HepG2 (cell line): ENCODE results near the gene TBX15. TPM values are rescaled to one million over a fixed set of nuclear protein-coding genes. Genes with fewer than 3 reads are reported as not detected.

Experiments used
- ATAC-seq: fragments of 200-7000 bp; cut with Tn5 transposase; 3 replicates; pipeline ENCODE4 v1.9.1; 2020; ENCODE audit warnings: mild to moderate bottlenecking, moderate library complexity
- BruUV-seq: library from RNA; stranded (reverse); fragments of 400-500 nt; replicated peaks from 2 replicates; lab custom pipeline; 2021; lab: Mats Ljungman, UMichigan
- CTCF ChIA-PET: fragments of 300-600 bp; formaldehyde crosslinking; extraction: SDS; loops from one replicate; lab custom pipeline; 2021; ENCODE audit warnings: low total read pairs, inconsistent platforms, low intra/inter-chr PET ratio; lab: Yijun Ruan, JAX
- POLR2A ChIA-PET: fragments of 350-600 bp; sonication (Branson Sonifier 250); formaldehyde crosslinking; loops from one replicate; lab custom pipeline; 2020; ENCODE audit warnings: antibody characterized with exemption, inconsistent platforms; lab: Yijun Ruan, JAX
- DNase-seq: peaks from one replicate; pipeline ENCODE4 v3.0.0-alpha.2; 2015; ENCODE audit warnings: low spot score
- FAIRE-seq: peaks from 3 replicates; lab custom pipeline; 2011; peaks lifted over from hg19 to GRCh38; lab: Jason Lieb, UNC
- H2AFZ ChIP-seq: one replicate; pipeline ENCODE4 v1.6.1; 2011; ENCODE audit warnings: low read length, inconsistent platforms
- H3K27ac ChIP-seq: fragments of 300-600 bp; 3 replicates; pipeline ENCODE4 v1.8.0; 2011; ENCODE audit warnings: mixed run types, mild to moderate bottlenecking, mixed read lengths, low read length, inconsistent platforms; ENCODE audit not compliant: insufficient read depth; ENCODE audit errors: extremely low read length
- H3K27me3 ChIP-seq, 2 experiments: fragments of 200-600 bp in 1 of 2; 2 replicates in 1 of 2; 3 replicates in 1 of 2; pipeline versions ENCODE4 v1.6.0 to v1.8.0; 2011; ENCODE audit warnings: low read length in 2 of 2, mild to moderate bottlenecking in 2 of 2, moderate library complexity in 2 of 2, inconsistent platforms in 1 of 2; ENCODE audit not compliant: insufficient read depth in 2 of 2, control insufficient read depth in 1 of 2
- H3K36me3 ChIP-seq, 2 experiments: fragments of 200-600 bp in 1 of 2; replicated peaks in 1 of 2; 2 replicates in 1 of 2; 3 replicates in 1 of 2; pipeline versions ENCODE4 v1.5.1 to v1.8.0; 2011; ENCODE audit warnings: low read length in 2 of 2, inconsistent platforms in 1 of 2; ENCODE audit not compliant: insufficient read depth in 2 of 2, control insufficient read depth in 1 of 2
- H3K4me1 ChIP-seq: 2 replicates; pipeline ENCODE4 v1.5.1; 2012; ENCODE audit warnings: low read length, inconsistent platforms; ENCODE audit not compliant: insufficient read depth
- H3K4me2 ChIP-seq: 2 replicates; pipeline ENCODE4 v1.6.0; 2011; ENCODE audit warnings: low read depth, low read length, inconsistent platforms
- H3K4me3 ChIP-seq, 3 experiments: fragments of 200-600 bp in 1 of 3; sonication (generic), shearing (Covaris generic) in 1 of 3; replicated peaks in 1 of 3; 2 replicates each; pipeline ENCODE4 v1.5.1; 2011 to 2016; ENCODE audit warnings: low read length in 3 of 3, inconsistent platforms in 2 of 3, low read depth in 2 of 3, mild to moderate bottlenecking in 2 of 3, control low read depth in 1 of 3, mixed read lengths in 1 of 3; ENCODE audit not compliant: insufficient read depth in 1 of 3
- H3K79me2 ChIP-seq: one replicate; pipeline ENCODE4 v1.6.1; 2011; ENCODE audit warnings: low read length, inconsistent platforms; ENCODE audit not compliant: insufficient read depth
- H3K9ac ChIP-seq: 2 replicates; pipeline ENCODE4 v1.6.0; 2011; ENCODE audit warnings: mild to moderate bottlenecking, low read depth, low read length, inconsistent platforms; ENCODE audit not compliant: insufficient read depth
- H3K9me3 ChIP-seq: 2 replicates; pipeline ENCODE4 v1.5.1; 2012; ENCODE audit warnings: mild to moderate bottlenecking, low read length
- H4K20me1 ChIP-seq: 2 replicates; pipeline ENCODE4 v1.6.0; 2011; ENCODE audit warnings: inconsistent platforms, mild to moderate bottlenecking, low read length, moderate library complexity; ENCODE audit not compliant: insufficient read depth
- NONO ChIP-seq, 2 experiments: fragments of 450-650 bp in 1 of 2; sonication (generic) in 1 of 2; formaldehyde crosslinking in 1 of 2; IDR thresholded peaks in 1 of 2; conservative IDR thresholded peaks in 1 of 2; 2 replicates each; pipeline versions ENCODE4 v1.6.1 to v1.8.0; 2017 to 2022; ENCODE audit warnings: mild to moderate bottlenecking in 1 of 2, missing genetic modification reagents in 1 of 2, moderate library complexity in 1 of 2
- PHF21A ChIP-seq: sonication (generic); formaldehyde crosslinking; IDR thresholded peaks from 2 replicates; pipeline ENCODE4 v1.5.0; 2020; ENCODE audit warnings: mild to moderate bottlenecking, missing genetic modification reagents
- TEAD2 ChIP-seq: sonication (generic); formaldehyde crosslinking; IDR thresholded peaks from 2 replicates; pipeline ENCODE4 v1.9.0; 2021; ENCODE audit warnings: missing genetic modification reagents
- ZFP41 ChIP-seq: sonication (generic); formaldehyde crosslinking; IDR thresholded peaks from 2 replicates; pipeline ENCODE4 v1.4.0; 2020; ENCODE audit warnings: mild to moderate bottlenecking, missing genetic modification reagents, borderline replicate concordance
- ZHX2 ChIP-seq, 2 experiments: sonication (generic) in 1 of 2; formaldehyde crosslinking in 1 of 2; IDR thresholded peaks; 2 replicates each; pipeline versions ENCODE4 v1.6.1 to v1.9.0; 2014 to 2022; ENCODE audit warnings: antibody characterized with exemption in 1 of 2, borderline replicate concordance in 1 of 2, inconsistent platforms in 1 of 2, low read depth in 1 of 2, missing genetic modification reagents in 1 of 2
- ZNF331 ChIP-seq: sonication (generic); formaldehyde crosslinking; IDR thresholded peaks from 2 replicates; pipeline ENCODE4 v1.4.0; 2020; ENCODE audit warnings: missing genetic modification reagents
- ZNF7 ChIP-seq: IDR thresholded peaks from 2 replicates; pipeline ENCODE4 v1.6.1; 2016; ENCODE audit warnings: missing biosample characterization, missing genetic modification reagents
- WGBS: methylation state at CpG from one replicate; pipeline ENCODE4 v1.1.6; 2017; ENCODE audit warnings: low lambda C conversion rate; 5-methylcytosine and 5-hydroxymethylcytosine counted together
- in situ Hi-C: cut with HindIII; loops from 2 replicates; pipeline ENCODE4 v1.10.0; 2017; ENCODE audit warnings: low pct_unique_long_range_greater_than_20kb; ENCODE audit not compliant: extremely low pct_ligation_motif_present
- intact Hi-C: fragments of 100-400 bp; cut with micrococcal nuclease; formaldehyde crosslinking; loops from one replicate; pipeline ENCODE4 v1.10.0; 2022; ENCODE audit not compliant: unreplicated experiment
- polyA plus RNA-seq, 8 experiments: library from polyadenylated mRNA; depleted of rRNA in 3 of 8; stranded (reverse) in 7 of 8; unstranded in 1 of 8; fragments of >200 nt; fragmentation: Illumina TruSeq in 4 of 8; extraction: Trizol in 4 of 8; gene quantifications; 2 replicates each; pipeline versions ENCODE4 v1.2.1 to v1.2.3, GENCODE V29; 2011 to 2016; ENCODE audit warnings: low read depth in 4 of 8, missing spikeins in 1 of 8, mixed read lengths in 1 of 8; ENCODE audit not compliant: insufficient read depth in 1 of 8
- total RNA-seq, 5 experiments: library from RNA; depleted of rRNA; stranded (reverse); fragments of >200 nt; fragmentation: Illumina TruSeq; extraction: Trizol; gene quantifications; 2 replicates each; pipeline ENCODE4 v1.2.3, GENCODE V29; 2016; ENCODE audit warnings: low read depth in 1 of 5
- TF ChIP-seq, protein P1 (sequence below): conservative IDR thresholded peaks from 2 replicates; pipeline ENCODE4 v1.6.1; 2018; ENCODE audit warnings: missing genetic modification reagents

Gene TBX15
- total and polyA plus RNA-seq, 2 of the 13 experiments (the other 11 are each of a cell fraction or from before 2014, with no cell fraction given) = 0.42 to 1.9 TPM

DNA sequence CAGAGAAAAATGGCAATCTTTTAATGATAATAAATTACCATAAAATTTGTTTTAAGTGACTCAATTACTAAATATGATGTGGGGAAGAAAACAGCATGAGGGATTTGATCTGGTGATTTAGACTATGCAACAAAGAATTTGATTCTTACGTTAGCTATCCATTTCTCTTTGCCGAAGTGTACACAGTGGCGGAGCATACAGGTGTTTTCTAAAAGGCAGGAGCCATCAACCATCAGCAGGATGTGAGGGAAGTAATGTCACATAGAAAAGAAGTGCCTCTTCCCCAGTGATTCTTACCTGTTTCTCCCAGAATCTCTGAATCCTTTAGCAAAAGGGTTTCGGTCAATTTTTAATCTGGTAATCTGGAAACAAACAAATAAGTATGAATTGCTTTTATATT, 74.3 kb downstream of the TBX15 start:
- Histone ChIP-seq H3K4me3 (no peak overlapping the region; a peak in 1 of 6 replicates), H4K20me1 (no peaks in the 10 kb centered on the region), H3K9ac (peak overlapping the region; percentile 51; the same call in 1 of the 2 replicates), H3K27me3 (no peaks in the 10 kb centered on the region), H3K4me2 (peak overlapping the region; percentile 65), H3K9me3 (no peaks in the 10 kb centered on the region), H2AFZ (no peak overlapping the region), H3K79me2 (no peaks in the 10 kb centered on the region), H3K4me1 (peaks cover 50% of the 10 kb centered on the region), H3K27ac (peak overlapping the region; percentile 75), H3K36me3 (no peaks in the 10 kb centered on the region; a peak in 1 of 5 replicates)
- no peak for ATAC-seq
- POLR2A ChIA-PET = interaction anchor here (0.8 to 1.6 kb wide), 2 partner anchors 46 to 48 kb away, joined by 3 read pairs; no protein-coding TSS in a partner anchor
- CTCF ChIA-PET = interaction anchor here (0.8 kb wide), 1 partner anchor 50 kb away, joined by 3 read pairs; no protein-coding TSS in a partner anchor
- in situ Hi-C loops (no loop called here), intact Hi-C loops (loop anchor here (1.0 kb wide), 1 partner anchor 49 kb away; no protein-coding TSS in a partner anchor)
- DNase-seq = no peak
- no peak for TF ChIP-seq PHF21A (CRISPR knock-in tag)
- TF ChIP-seq ZHX2 (IDR thresholded peaks at IDR 0.05; ENCODE audit: low read depth) = no peak
- TF ChIP-seq ZHX2 (CRISPR knock-in tag; IDR thresholded peaks at IDR 0.05; ENCODE audit: borderline replicate concordance) = no peak
- no peak for TF ChIP-seq TEAD2 (CRISPR knock-in tag)
- TF ChIP-seq, protein P1, sequence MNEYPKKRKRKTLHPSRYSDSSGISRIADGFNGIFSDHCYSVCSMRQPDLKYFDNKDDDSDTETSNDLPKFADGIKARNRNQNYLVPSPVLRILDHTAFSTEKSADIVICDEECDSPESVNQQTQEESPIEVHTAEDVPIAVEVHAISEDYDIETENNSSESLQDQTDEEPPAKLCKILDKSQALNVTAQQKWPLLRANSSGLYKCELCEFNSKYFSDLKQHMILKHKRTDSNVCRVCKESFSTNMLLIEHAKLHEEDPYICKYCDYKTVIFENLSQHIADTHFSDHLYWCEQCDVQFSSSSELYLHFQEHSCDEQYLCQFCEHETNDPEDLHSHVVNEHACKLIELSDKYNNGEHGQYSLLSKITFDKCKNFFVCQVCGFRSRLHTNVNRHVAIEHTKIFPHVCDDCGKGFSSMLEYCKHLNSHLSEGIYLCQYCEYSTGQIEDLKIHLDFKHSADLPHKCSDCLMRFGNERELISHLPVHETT (CRISPR knock-in tag) = no peak
- TF ChIP-seq ZFP41 = no peak
- no peak for TF ChIP-seq ZNF7 (CRISPR knock-in tag)
- no peak for TF ChIP-seq ZNF331 (CRISPR knock-in tag)
- no peak for TF ChIP-seq NONO (IDR thresholded peaks at IDR 0.05)
- no peak for TF ChIP-seq NONO (CRISPR knock-in tag; conservative IDR thresholded peaks at IDR 0.05)
- TSS peak; percentile 86 for BruUV-seq
- FAIRE-seq = no peak
- 94% methylated on average over 4 of the region's 4 CpGs for WGBS
